Liver (tissue), 9 donors: ENCODE measurements around the gene FRMD6. TPM values are rescaled to one million over a fixed set of nuclear protein-coding genes. Genes with fewer than 3 reads are reported as not detected.

Experiments
- DNase-seq: peaks from one replicate; pipeline ENCODE4 v3.0.0-alpha.2; 2017; ENCODE audit warnings: low spot score
- H3K27ac ChIP-seq, 2 donors: one replicate each; pipeline ENCODE4 v1.7.0; 2013; ENCODE audit warnings: inconsistent platforms in 2 of 2, low read length in 2 of 2, control low read depth in 1 of 2, low read depth in 1 of 2, mild to moderate bottlenecking in 1 of 2
- H3K27me3 ChIP-seq, 4 donors: one replicate each; pipeline versions ENCODE4 v1.6.1 to v1.7.0; 2013; ENCODE audit warnings: low read length in 3 of 4, inconsistent platforms in 1 of 4, mild to moderate bottlenecking in 1 of 4, moderate library complexity in 1 of 4; ENCODE audit not compliant: control insufficient read depth in 4 of 4, insufficient read depth in 4 of 4
- H3K36me3 ChIP-seq, 4 donors: one replicate each; pipeline versions ENCODE4 v1.6.1 to v1.7.0; 2013; ENCODE audit warnings: low read length in 3 of 4, mild to moderate bottlenecking in 3 of 4, low read depth in 1 of 4, moderate library complexity in 1 of 4; ENCODE audit not compliant: control insufficient read depth in 4 of 4, insufficient read depth in 3 of 4
- H3K4me1 ChIP-seq, 4 donors: one replicate each; pipeline versions ENCODE4 v1.6.1 to v1.7.0; 2013; ENCODE audit warnings: low read length in 3 of 4, mild to moderate bottlenecking in 3 of 4, moderate library complexity in 1 of 4; ENCODE audit not compliant: control insufficient read depth in 4 of 4, insufficient read depth in 4 of 4
- H3K4me3 ChIP-seq, 3 donors: one replicate each; pipeline versions ENCODE4 v1.6.1 to v1.7.0; 2013; ENCODE audit warnings: low read length in 3 of 3, control low read depth in 1 of 3, low read depth in 1 of 3, mild to moderate bottlenecking in 1 of 3
- H3K9ac ChIP-seq, 2 donors: one replicate each; pipeline ENCODE4 v1.7.0; 2013; ENCODE audit warnings: low read length in 2 of 2, mild to moderate bottlenecking in 2 of 2, moderate library complexity in 2 of 2, control low read depth in 1 of 2, low read depth in 1 of 2
- H3K9me3 ChIP-seq, 4 donors: one replicate each; pipeline versions ENCODE4 v1.6.1 to v1.7.0; 2013; ENCODE audit warnings: low read length in 3 of 4; ENCODE audit not compliant: control insufficient read depth in 4 of 4
- CTCF ChIP-seq: fragments of 150-350 bp; IDR thresholded peaks from 2 replicates; pipeline ENCODE4 v1.5.1; 2017; ENCODE audit warnings: improper control_type of control experiment, low read depth, low read length; ENCODE audit not compliant: missing input control
- EGR1 ChIP-seq, 2 donors: IDR thresholded peaks; 2 replicates each; pipeline ENCODE4 v1.6.1; 2016 to 2018; ENCODE audit warnings: antibody characterized with exemption in 2 of 2, low read depth in 2 of 2
- FOXA2 ChIP-seq: IDR thresholded peaks from 2 replicates; pipeline ENCODE4 v1.6.1; 2016; ENCODE audit warnings: antibody characterized with exemption
- GABPA ChIP-seq, 2 donors: IDR thresholded peaks in 1 of 2; conservative IDR thresholded peaks in 1 of 2; 2 replicates each; pipeline ENCODE4 v1.6.1; 2016; ENCODE audit warnings: antibody characterized with exemption in 2 of 2, mild to moderate bottlenecking in 1 of 2, moderate library complexity in 1 of 2
- HNF4A ChIP-seq, 2 donors: conservative IDR thresholded peaks; 2 replicates each; pipeline ENCODE4 v1.6.1; 2016; ENCODE audit warnings: antibody characterized with exemption in 2 of 2, mild to moderate bottlenecking in 2 of 2
- HNF4G ChIP-seq: IDR thresholded peaks from 2 replicates; pipeline ENCODE4 v1.6.1; 2016; ENCODE audit warnings: antibody characterized with exemption
- NR2F2 ChIP-seq: IDR thresholded peaks from 2 replicates; pipeline ENCODE4 v1.6.1; 2016; ENCODE audit warnings: antibody characterized with exemption
- REST ChIP-seq: IDR thresholded peaks from 2 replicates; pipeline ENCODE4 v1.6.1; 2016; ENCODE audit warnings: antibody characterized with exemption, mild to moderate bottlenecking
- RXRA ChIP-seq, 2 donors: IDR thresholded peaks; 2 replicates each; pipeline ENCODE4 v1.6.1; 2017 to 2018; ENCODE audit warnings: antibody characterized with exemption in 2 of 2, mild to moderate bottlenecking in 1 of 2
- SP1 ChIP-seq: IDR thresholded peaks from 2 replicates; pipeline ENCODE4 v1.6.1; 2018; ENCODE audit warnings: antibody characterized with exemption, mild to moderate bottlenecking
- TAF1 ChIP-seq: conservative IDR thresholded peaks from 2 replicates; pipeline ENCODE4 v1.6.1; 2016; ENCODE audit warnings: antibody characterized with exemption, mild to moderate bottlenecking
- WGBS: extraction: QIAGEN DNeasy Blood & Tissue Kit; methylation state at CpG from one replicate; pipeline ENCODE4 v1.1.7; 2013; 5-methylcytosine and 5-hydroxymethylcytosine counted together
- polyA plus RNA-seq, 2 donors: library from polyadenylated mRNA; stranded (reverse) in 1 of 2; unstranded in 1 of 2; fragments of 200-250 nt in 1 of 2; fragments of >200 nt in 1 of 2; fragmentation: Nextera tagmentation in 1 of 2; extraction: Ambion mirVana in 1 of 2; gene quantifications; one replicate each; pipeline versions ENCODE4 v1.2.1 to v1.2.3, GENCODE V29; 2013 to 2015
- total RNA-seq, 2 donors: library from RNA; depleted of rRNA; stranded (reverse); fragments of >200 nt; gene quantifications; one replicate each; pipeline ENCODE4 v1.2.3, GENCODE V29; 2014
- TF ChIP-seq, protein P1 (sequence below): IDR thresholded peaks from 2 replicates; pipeline ENCODE4 v1.6.1; 2016; ENCODE audit warnings: antibody characterized with exemption
- TF ChIP-seq, protein P2 (sequence below): IDR thresholded peaks from 2 replicates; pipeline ENCODE4 v1.6.1; 2016; ENCODE audit warnings: antibody characterized with exemption
- TF ChIP-seq, protein P3 (sequence below): IDR thresholded peaks from 2 replicates; pipeline ENCODE4 v1.6.1; 2016; ENCODE audit warnings: antibody characterized with exemption
- donor health status: healthy.
- donor health status: healthy.
- donor health status: healthy.
- donor health status: healthy.
- donor health status: healthy.

The FRMD6 gene
- total and polyA plus RNA-seq, 4 donors, result 2.4 to 10.0 (median 3.4) TPM

DNA sequence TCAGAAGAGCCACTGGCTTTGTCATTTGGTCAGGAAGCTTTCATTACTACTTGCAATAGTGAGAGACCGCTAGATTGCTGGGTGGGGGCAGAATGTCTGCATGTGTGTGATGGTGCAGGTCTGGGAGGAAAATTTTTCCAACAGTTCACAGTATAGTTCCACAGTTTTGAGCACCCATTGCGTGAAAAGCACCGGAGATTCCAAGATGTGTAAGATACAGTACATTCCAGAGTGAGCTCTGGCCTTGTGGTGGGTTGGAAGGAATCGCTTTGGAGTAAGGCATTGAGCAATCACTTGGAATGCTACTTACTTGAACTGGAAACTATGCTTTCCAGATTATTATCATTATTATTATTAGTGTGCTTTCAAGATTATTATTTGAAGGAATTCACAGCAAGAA, 47.6 kb upstream of the FRMD6 start:
- Histone ChIP-seq H3K4me1 (peaks cover 0 to 2% (median 0%) of the 10 kb centered on the region in 4 donors), H3K9ac (no peak overlapping the region)
- WGBS, result 95% methylated on average over 4 of the region's 4 CpGs

GRCh38 chr14:51605575-51605974, 46.1 kb upstream of the FRMD6 start:
- H3K4me1 ChIP-seq, result no peaks in the 10 kb centered on the region
- no peak overlapping the region for H3K27ac ChIP-seq
- no peaks in the 10 kb centered on the region for H3K9me3 ChIP-seq
- TF ChIP-seq RXRA (IDR thresholded peaks at IDR 0.05) (no peak), FOXA2 (no peak), REST (no peak)
- TF ChIP-seq, protein P1, sequence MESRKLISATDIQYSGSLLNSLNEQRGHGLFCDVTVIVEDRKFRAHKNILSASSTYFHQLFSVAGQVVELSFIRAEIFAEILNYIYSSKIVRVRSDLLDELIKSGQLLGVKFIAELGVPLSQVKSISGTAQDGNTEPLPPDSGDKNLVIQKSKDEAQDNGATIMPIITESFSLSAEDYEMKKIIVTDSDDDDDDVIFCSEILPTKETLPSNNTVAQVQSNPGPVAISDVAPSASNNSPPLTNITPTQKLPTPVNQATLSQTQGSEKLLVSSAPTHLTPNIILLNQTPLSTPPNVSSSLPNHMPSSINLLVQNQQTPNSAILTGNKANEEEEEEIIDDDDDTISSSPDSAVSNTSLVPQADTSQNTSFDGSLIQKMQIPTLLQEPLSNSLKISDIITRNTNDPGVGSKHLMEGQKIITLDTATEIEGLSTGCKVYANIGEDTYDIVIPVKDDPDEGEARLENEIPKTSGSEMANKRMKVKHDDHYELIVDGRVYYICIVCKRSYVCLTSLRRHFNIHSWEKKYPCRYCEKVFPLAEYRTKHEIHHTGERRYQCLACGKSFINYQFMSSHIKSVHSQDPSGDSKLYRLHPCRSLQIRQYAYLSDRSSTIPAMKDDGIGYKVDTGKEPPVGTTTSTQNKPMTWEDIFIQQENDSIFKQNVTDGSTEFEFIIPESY, result no peak
- no peaks in the 10 kb centered on the region for H3K36me3 ChIP-seq
- WGBS, result 88% methylated on average over 2 of the region's 2 CpGs
- DNase-seq, result no peak
- H3K9ac ChIP-seq, result no peak overlapping the region
- peaks cover 0 to 2% (median 0%) of the 10 kb centered on the region in 4 donors for H3K27me3 ChIP-seq
- H3K4me3 ChIP-seq, result no peak overlapping the region

More for the DNA sequence above, 47.6 kb upstream of the FRMD6 start:
- Histone ChIP-seq H3K27ac (no peak overlapping the region), H3K4me3 (no peak overlapping the region), H3K27me3 (no peaks in the 10 kb centered on the region), H3K9me3 (no peaks in the 10 kb centered on the region), H3K36me3 (no peaks in the 10 kb centered on the region)
- no peak for TF ChIP-seq NR2F2
- TF ChIP-seq EGR1 (IDR thresholded peaks at IDR 0.05; ENCODE audit: low read depth in 2 of 2), result no peak
- no peak for TF ChIP-seq HNF4G
- TF ChIP-seq RXRA (IDR thresholded peaks at IDR 0.05), result no peak
- no peak for TF ChIP-seq FOXA2
- TF ChIP-seq REST, result no peak
- TF ChIP-seq SP1, result no peak
- no peak for TF ChIP-seq CTCF
- TF ChIP-seq HNF4A (conservative IDR thresholded peaks at IDR 0.05), result no peak
- TF ChIP-seq, protein P2, sequence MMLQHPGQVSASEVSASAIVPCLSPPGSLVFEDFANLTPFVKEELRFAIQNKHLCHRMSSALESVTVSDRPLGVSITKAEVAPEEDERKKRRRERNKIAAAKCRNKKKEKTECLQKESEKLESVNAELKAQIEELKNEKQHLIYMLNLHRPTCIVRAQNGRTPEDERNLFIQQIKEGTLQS, result no peak
- no peak for TF ChIP-seq TAF1
- TF ChIP-seq, protein P3, sequence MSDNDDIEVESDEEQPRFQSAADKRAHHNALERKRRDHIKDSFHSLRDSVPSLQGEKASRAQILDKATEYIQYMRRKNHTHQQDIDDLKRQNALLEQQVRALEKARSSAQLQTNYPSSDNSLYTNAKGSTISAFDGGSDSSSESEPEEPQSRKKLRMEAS, result no peak
- no peak for TF ChIP-seq GABPA (IDR thresholded peaks at IDR 0.05 in 1 of 2, conservative IDR thresholded peaks at IDR 0.05 in 1 of 2)
- DNase-seq, result no peak
